ENCODE measurements around the gene BCL2L15. TPM values are rescaled to one million over a fixed set of nuclear protein-coding genes. Genes with fewer than 3 reads are reported as not detected.

The BCL2L15 gene
- total RNA-seq, 1 donor from 2014 or later: 0.81 TPM

- no peak for DNase-seq (ENCODE audit: extremely low spot score, unreplicated experiment)
- Mint-ChIP-seq H3K4me3 (ENCODE audit: unreplicated experiment) (no peak overlapping the region), H3K27me3 (ENCODE audit: unreplicated experiment) (no peaks in the 10 kb centered on the region), H3K36me3 (ENCODE audit: unreplicated experiment) (no peaks in the 10 kb centered on the region), H3K9me3 (ENCODE audit: unreplicated experiment) (no peaks in the 10 kb centered on the region), H3K27ac (ENCODE audit: unreplicated experiment) (no peak overlapping the region), H3K4me1 (ENCODE audit: unreplicated experiment) (peaks cover 7% of the 10 kb centered on the region)
- TF ChIP-seq, protein P1, sequence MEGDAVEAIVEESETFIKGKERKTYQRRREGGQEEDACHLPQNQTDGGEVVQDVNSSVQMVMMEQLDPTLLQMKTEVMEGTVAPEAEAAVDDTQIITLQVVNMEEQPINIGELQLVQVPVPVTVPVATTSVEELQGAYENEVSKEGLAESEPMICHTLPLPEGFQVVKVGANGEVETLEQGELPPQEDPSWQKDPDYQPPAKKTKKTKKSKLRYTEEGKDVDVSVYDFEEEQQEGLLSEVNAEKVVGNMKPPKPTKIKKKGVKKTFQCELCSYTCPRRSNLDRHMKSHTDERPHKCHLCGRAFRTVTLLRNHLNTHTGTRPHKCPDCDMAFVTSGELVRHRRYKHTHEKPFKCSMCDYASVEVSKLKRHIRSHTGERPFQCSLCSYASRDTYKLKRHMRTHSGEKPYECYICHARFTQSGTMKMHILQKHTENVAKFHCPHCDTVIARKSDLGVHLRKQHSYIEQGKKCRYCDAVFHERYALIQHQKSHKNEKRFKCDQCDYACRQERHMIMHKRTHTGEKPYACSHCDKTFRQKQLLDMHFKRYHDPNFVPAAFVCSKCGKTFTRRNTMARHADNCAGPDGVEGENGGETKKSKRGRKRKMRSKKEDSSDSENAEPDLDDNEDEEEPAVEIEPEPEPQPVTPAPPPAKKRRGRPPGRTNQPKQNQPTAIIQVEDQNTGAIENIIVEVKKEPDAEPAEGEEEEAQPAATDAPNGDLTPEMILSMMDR (IDR thresholded peaks at IDR 0.05): no peak
Measured at GRCh38 chr1:113876176-113876575, 11.2 kb downstream of the BCL2L15 start.

DNA sequence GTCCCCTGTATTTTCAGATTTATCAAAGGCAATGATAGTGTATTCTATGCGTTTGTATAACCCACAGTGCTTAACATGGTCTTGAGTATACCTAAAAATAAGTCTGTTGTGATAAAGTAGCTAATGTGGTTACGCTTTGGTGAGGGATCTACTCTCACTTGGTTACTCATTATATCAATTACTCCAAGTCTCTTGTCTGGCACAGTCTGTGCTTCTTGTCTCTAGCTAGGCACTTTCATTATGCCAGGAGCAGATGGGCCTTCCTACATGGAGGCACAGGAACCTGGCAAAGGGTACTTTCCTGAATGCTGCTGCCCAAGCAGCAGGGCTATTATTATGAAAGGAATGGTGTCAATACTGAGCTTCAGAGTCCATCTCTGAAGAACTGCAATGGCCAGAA is 11.7 kb downstream of the BCL2L15 start:
- TF ChIP-seq, protein P1 (IDR thresholded peaks at IDR 0.05): no peak
- no peaks in the 10 kb centered on the region for H3K27me3 Mint-ChIP-seq (ENCODE audit: unreplicated experiment)
- no peaks in the 10 kb centered on the region for H3K9me3 Mint-ChIP-seq (ENCODE audit: unreplicated experiment)
- no peak overlapping the region for H3K4me3 Mint-ChIP-seq (ENCODE audit: unreplicated experiment)
- H3K27ac Mint-ChIP-seq (ENCODE audit: unreplicated experiment): no peak overlapping the region
- peaks cover 3% of the 10 kb centered on the region for H3K4me1 Mint-ChIP-seq (ENCODE audit: unreplicated experiment)
- no peaks in the 10 kb centered on the region for H3K36me3 Mint-ChIP-seq (ENCODE audit: unreplicated experiment)
- no peak for DNase-seq (ENCODE audit: extremely low spot score, unreplicated experiment)

GRCh38 chr1:113874012-113874879 is 13.1 kb downstream of the BCL2L15 start:
- Mint-ChIP-seq H3K9me3 (ENCODE audit: unreplicated experiment) (no peaks in the 10 kb centered on the region), H3K36me3 (ENCODE audit: unreplicated experiment) (no peaks in the 10 kb centered on the region), H3K4me1 (ENCODE audit: unreplicated experiment) (no peaks in the 10 kb centered on the region), H3K4me3 (ENCODE audit: unreplicated experiment) (no peak overlapping the region), H3K27me3 (ENCODE audit: unreplicated experiment) (no peaks in the 10 kb centered on the region), H3K27ac (ENCODE audit: unreplicated experiment) (no peak overlapping the region)
- no peak for DNase-seq (ENCODE audit: extremely low spot score, unreplicated experiment)
- TF ChIP-seq, protein P1 (IDR thresholded peaks at IDR 0.05): no peak

GRCh38 chr1:113872219-113872935 is 15.0 kb downstream of the BCL2L15 start:
- Mint-ChIP-seq H3K4me3 (ENCODE audit: unreplicated experiment) (no peak overlapping the region), H3K27ac (ENCODE audit: unreplicated experiment) (no peak overlapping the region), H3K36me3 (ENCODE audit: unreplicated experiment) (no peaks in the 10 kb centered on the region), H3K27me3 (ENCODE audit: unreplicated experiment) (no peaks in the 10 kb centered on the region), H3K4me1 (ENCODE audit: unreplicated experiment) (no peaks in the 10 kb centered on the region), H3K9me3 (ENCODE audit: unreplicated experiment) (no peaks in the 10 kb centered on the region)
- no peak for DNase-seq (ENCODE audit: extremely low spot score, unreplicated experiment)
- TF ChIP-seq, protein P1 (IDR thresholded peaks at IDR 0.05): no peak

DNA sequence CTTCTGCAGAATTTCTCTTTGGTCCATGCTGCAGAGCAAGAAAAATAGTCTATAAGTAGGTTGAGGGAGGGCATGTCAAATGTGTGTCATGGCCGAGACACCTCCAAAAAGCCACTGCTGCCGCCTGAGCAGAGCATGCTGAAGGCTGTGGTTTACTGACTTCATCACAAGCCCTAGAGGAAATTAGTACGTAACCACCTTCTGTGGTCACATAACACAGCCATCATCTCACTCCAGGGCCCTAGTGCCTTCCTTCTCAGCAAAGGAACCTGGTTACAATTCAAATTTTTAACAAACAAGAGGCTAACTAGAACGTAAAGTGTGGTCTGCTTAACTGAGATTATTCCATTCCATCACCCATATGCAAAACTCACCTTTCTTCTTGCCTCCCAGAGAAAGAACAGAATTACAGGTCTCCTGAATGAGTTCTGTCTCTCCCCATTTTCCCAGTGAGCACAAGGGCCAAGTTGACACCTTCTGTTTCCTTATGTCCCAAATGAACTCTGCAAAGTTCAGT is 15.7 kb downstream of the BCL2L15 start, which contains the start of gene PTPN22:
Gene PTPN22, minus strand, starts transcription at position 116 of the 517 bp plus-strand sequence.
- DNase-seq (ENCODE audit: extremely low spot score, unreplicated experiment): no peak
- Mint-ChIP-seq H3K4me1 (ENCODE audit: unreplicated experiment) (no peaks in the 10 kb centered on the region), H3K27me3 (ENCODE audit: unreplicated experiment) (no peaks in the 10 kb centered on the region), H3K4me3 (ENCODE audit: unreplicated experiment) (no peak within 1 kb of the TSS), H3K9me3 (ENCODE audit: unreplicated experiment) (no peaks in the 10 kb centered on the region), H3K27ac (ENCODE audit: unreplicated experiment) (no peak within 1 kb of the TSS), H3K36me3 (ENCODE audit: unreplicated experiment) (no peaks in the 10 kb centered on the region)
- TF ChIP-seq, protein P1 (IDR thresholded peaks at IDR 0.05): no peak
